ENCODE results near the gene RNF31. TPM values are rescaled to one million over a fixed set of nuclear protein-coding genes. Genes with fewer than 3 reads are reported as not detected.

RNF31 gene
- total and polyA plus RNA-seq, 9 donors = 19.2 to 74.4 (median 52.3) TPM

GRCh38 chr14:24179294-24179960 is 32.1 kb downstream of the RNF31 start:
- Histone ChIP-seq H3K4me3 (no peak overlapping the region), H3K4me1 (ENCODE audit: insufficient read depth) (no peaks in the 10 kb centered on the region), H3K27ac (no peak overlapping the region), H3K9me3 (no peaks in the 10 kb centered on the region), H3K27me3 (no peaks in the 10 kb centered on the region), H3K36me3 (no peaks in the 10 kb centered on the region)
- TF ChIP-seq, protein P1, sequence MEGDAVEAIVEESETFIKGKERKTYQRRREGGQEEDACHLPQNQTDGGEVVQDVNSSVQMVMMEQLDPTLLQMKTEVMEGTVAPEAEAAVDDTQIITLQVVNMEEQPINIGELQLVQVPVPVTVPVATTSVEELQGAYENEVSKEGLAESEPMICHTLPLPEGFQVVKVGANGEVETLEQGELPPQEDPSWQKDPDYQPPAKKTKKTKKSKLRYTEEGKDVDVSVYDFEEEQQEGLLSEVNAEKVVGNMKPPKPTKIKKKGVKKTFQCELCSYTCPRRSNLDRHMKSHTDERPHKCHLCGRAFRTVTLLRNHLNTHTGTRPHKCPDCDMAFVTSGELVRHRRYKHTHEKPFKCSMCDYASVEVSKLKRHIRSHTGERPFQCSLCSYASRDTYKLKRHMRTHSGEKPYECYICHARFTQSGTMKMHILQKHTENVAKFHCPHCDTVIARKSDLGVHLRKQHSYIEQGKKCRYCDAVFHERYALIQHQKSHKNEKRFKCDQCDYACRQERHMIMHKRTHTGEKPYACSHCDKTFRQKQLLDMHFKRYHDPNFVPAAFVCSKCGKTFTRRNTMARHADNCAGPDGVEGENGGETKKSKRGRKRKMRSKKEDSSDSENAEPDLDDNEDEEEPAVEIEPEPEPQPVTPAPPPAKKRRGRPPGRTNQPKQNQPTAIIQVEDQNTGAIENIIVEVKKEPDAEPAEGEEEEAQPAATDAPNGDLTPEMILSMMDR (IDR thresholded peaks at IDR 0.05) = no peak
- TF ChIP-seq POLR2A (IDR thresholded peaks at IDR 0.05) = no peak
- no peak for TF ChIP-seq EP300 (IDR thresholded peaks at IDR 0.05)
- 76 to 78% (median 78%) methylated on average over 14 of the region's 14 CpGs for WGBS, 3 donors
- intact Hi-C loops (cut with DNase I) = no loop called here
- no peak for DNase-seq

DNA sequence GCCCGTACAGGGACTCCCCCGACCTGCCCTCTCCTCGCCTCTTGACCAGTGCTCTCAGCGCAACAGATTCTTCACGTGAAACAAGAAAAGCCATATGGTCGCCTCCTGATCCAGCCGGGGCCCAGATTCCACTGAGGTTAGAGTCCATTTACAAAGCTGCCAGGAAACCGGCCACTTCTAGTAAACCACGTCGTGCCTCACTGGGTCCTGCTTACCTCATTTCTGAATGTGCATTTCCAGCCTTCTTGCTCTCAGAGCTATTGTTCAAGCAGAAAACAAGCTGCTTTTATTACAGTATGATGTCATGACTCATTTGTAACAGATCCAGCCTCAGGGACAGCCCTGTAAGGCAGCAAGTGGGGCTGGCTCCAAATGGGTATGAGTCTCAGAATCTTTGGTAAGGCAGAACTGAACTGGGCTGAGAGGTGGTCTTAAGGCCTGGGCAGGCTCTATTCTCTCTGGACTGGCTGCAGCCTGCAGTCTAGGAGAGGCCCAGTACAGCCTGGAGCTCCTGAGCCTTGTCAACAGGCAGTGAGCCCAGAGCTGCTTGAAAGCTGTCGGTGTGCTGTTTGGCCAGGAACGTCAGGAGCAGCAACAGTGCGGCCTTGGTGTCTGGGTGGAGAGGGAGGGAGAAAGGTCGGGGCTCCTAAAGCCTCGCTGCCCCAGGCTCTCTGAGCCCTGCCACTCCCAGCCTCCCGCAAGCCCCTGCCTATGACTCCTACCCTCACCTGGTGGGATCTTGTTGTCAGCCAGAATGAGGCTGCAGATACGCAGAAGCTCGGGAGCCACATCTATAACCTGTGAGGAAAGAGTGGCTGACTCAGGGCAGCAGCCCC is 32.9 kb downstream of the RNF31 start:
- Histone ChIP-seq H3K27ac (no peak overlapping the region), H3K27me3 (no peaks in the 10 kb centered on the region), H3K4me3 (no peak overlapping the region), H3K36me3 (no peaks in the 10 kb centered on the region), H3K9me3 (no peaks in the 10 kb centered on the region), H3K4me1 (ENCODE audit: insufficient read depth) (no peaks in the 10 kb centered on the region)
- DNase-seq = no peak
- intact Hi-C loops (cut with DNase I) = no loop called here
- WGBS, 3 donors = 65 to 70% (median 69%) methylated on average over 18 of the region's 18 CpGs
- no peak for TF ChIP-seq POLR2A (IDR thresholded peaks at IDR 0.05)

DNA sequence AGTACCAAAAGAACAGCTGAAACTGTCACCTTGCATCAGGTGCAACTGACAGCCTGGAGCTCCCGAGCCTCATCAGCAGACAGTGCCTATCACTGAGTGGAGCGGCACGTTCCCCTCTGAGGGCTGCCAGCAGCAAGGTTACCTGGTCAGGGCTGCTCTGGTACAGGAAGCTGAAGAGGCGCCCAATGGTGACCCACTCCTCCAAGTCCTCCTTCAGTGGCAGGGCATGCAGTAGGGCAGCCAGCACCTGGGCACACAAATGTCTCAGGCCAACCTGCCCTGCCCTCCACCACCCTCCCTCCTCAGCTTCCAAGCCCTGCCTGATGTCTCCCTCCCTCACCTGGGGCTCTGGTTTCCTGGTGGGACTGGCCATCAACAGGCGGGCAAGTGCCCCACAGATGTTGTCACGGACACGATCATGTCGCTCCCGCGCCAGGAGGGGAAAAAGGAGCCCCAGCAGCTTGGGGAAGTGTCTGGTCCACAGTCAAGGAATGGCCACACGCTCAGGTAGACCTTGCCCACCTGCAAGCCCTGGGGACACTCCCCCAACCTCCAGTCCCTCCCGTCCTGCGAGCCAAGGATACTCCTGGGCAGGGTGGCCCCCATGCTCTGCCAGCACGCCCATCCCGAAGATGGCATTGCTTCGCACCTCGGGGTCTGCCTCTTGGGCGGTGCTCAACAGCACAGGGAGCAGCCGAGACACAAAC is 34.2 kb downstream of the RNF31 start:
- no peaks in the 10 kb centered on the region for H3K4me1 ChIP-seq (ENCODE audit: insufficient read depth)
- H3K27ac ChIP-seq = no peak overlapping the region
- intact Hi-C loops (cut with DNase I) = no loop called here
- DNase-seq = no peak
- no peak for TF ChIP-seq EP300 (IDR thresholded peaks at IDR 0.05)
- TF ChIP-seq POLR2A (IDR thresholded peaks at IDR 0.05) = no peak
- TF ChIP-seq, protein P1 (IDR thresholded peaks at IDR 0.05) = no peak
- 75 to 78% (median 78%) methylated on average over 19 of the region's 19 CpGs for WGBS, 3 donors
- no peaks in the 10 kb centered on the region for H3K27me3 ChIP-seq
- no peak overlapping the region for H3K4me3 ChIP-seq
- H3K36me3 ChIP-seq = no peaks in the 10 kb centered on the region
- H3K9me3 ChIP-seq = no peaks in the 10 kb centered on the region

DNA sequence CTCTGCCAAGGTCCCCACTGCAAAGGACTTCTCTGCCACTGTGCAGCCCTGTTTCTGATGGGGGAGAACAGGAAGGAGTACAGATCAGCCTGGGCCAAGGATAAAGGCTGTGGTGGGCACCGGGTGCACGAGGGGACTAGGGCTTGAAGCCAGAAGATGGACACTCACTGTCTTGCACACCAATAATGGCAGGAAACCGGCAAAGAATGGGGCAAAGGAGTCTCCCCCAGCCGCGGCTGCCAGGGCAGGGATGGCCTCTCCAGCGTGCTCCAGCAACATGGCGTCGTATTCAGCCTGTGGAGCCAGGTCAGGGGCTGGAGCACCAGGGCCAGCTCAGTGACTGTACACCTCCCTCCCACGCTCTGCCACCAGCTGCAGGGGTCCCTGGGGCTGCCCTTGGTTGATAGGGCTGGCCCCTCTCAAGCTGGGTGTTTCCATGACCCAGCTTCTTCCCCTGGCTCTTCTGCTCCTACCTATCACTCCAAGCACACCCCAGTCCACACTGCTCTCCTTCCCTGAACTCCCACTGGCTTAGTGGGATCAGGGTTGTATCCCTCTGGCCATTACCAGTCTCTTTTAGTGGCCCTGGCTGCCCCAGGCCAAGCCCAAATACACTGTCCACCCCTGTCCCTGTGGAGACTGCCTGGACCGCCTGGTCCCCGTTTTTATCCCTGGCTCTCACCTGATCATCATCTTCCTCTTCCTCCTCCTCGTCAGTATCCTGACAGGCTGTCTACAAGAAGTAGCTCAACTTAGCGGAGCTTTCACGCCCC is 35.0 kb downstream of the RNF31 start:
- Histone ChIP-seq H3K27me3 (no peaks in the 10 kb centered on the region), H3K36me3 (no peaks in the 10 kb centered on the region), H3K4me1 (ENCODE audit: insufficient read depth) (no peaks in the 10 kb centered on the region), H3K9me3 (no peaks in the 10 kb centered on the region), H3K4me3 (no peak overlapping the region), H3K27ac (no peak overlapping the region)
- WGBS, 3 donors = 80 to 83% (median 81%) methylated on average over 14 of the region's 14 CpGs
- DNase-seq = no peak
- TF ChIP-seq EP300 (IDR thresholded peaks at IDR 0.05) = no peak
- TF ChIP-seq, protein P1 (IDR thresholded peaks at IDR 0.05) = no peak
- no peak for TF ChIP-seq POLR2A (IDR thresholded peaks at IDR 0.05)
- intact Hi-C loops (cut with DNase I) = no loop called here

Data from ovary (tissue), 9 donors.